GM23338 (cell line): ENCODE data around the gene GPHA2.

Experiments
- CREB1 ChIP-seq: fragments of 250-450 bp; sonication (Bioruptor Pico); IDR thresholded peaks from 2 replicates; pipeline ENCODE4 v1.5.0; 2020; ENCODE audit warnings: low read depth, mild to moderate bottlenecking, moderate library complexity
- CTCF ChIP-seq, 2 experiments: fragments of 200-600 bp in 1 of 2; sonication (generic) in 1 of 2; conservative IDR thresholded peaks; 2 replicates each; pipeline versions ENCODE4 v1.5.1 to v1.6.1; 2016 to 2017; ENCODE audit warnings: antibody characterized with exemption in 2 of 2, low read depth in 2 of 2, mild to moderate bottlenecking in 2 of 2, moderate library complexity in 1 of 2
- ETS1 ChIP-seq: IDR thresholded peaks from 2 replicates; pipeline ENCODE4 v1.6.1; 2016; ENCODE audit warnings: antibody characterized with exemption
- EZH2 ChIP-seq: fragments of 200-600 bp; sonication (generic); IDR thresholded peaks from one replicate; pipeline ENCODE4 v1.8.0; 2017; ENCODE audit warnings: antibody characterized with exemption, mild to moderate bottlenecking, low read depth; ENCODE audit not compliant: unreplicated experiment
- EZH2phosphoT487 ChIP-seq: fragments of 200-600 bp; sonication (generic); IDR thresholded peaks from one replicate; pipeline ENCODE4 v1.8.1; 2018; ENCODE audit warnings: antibody characterized with exemption; ENCODE audit not compliant: unreplicated experiment
- JUNB ChIP-seq: IDR thresholded peaks from one replicate; pipeline ENCODE4 v1.6.1; 2016; ENCODE audit warnings: antibody characterized with exemption; ENCODE audit not compliant: unreplicated experiment
- NANOG ChIP-seq: IDR thresholded peaks from 2 replicates; pipeline ENCODE4 v1.6.1; 2016; ENCODE audit warnings: antibody characterized with exemption, borderline replicate concordance
- POLR2AphosphoS5 ChIP-seq: IDR thresholded peaks from 2 replicates; pipeline ENCODE4 v1.6.1; 2016; ENCODE audit warnings: antibody characterized with exemption, low read depth
- REST ChIP-seq: IDR thresholded peaks from one replicate; pipeline ENCODE4 v1.6.1; 2018; ENCODE audit warnings: antibody characterized with exemption; ENCODE audit not compliant: unreplicated experiment
- STAT1 ChIP-seq: IDR thresholded peaks from one replicate; pipeline ENCODE4 v1.6.1; 2016; ENCODE audit warnings: antibody characterized with exemption; ENCODE audit not compliant: unreplicated experiment
- ZNF114 ChIP-seq: fragments of 250-450 bp; sonication (Bioruptor Pico); IDR thresholded peaks from 2 replicates; pipeline ENCODE4 v1.5.0; 2020; ENCODE audit warnings: mild to moderate bottlenecking, moderate library complexity
- ZNF331 ChIP-seq: fragments of 250-450 bp; sonication (Bioruptor Pico); IDR thresholded peaks from 2 replicates; pipeline ENCODE4 v1.5.0; 2020; ENCODE audit warnings: low read depth, mild to moderate bottlenecking, moderate library complexity
- ZNF462 ChIP-seq: fragments of 250-450 bp; sonication (Bioruptor Pico); IDR thresholded peaks from 2 replicates; pipeline ENCODE4 v1.5.0; 2020; ENCODE audit warnings: mild to moderate bottlenecking, moderate library complexity

DNA sequence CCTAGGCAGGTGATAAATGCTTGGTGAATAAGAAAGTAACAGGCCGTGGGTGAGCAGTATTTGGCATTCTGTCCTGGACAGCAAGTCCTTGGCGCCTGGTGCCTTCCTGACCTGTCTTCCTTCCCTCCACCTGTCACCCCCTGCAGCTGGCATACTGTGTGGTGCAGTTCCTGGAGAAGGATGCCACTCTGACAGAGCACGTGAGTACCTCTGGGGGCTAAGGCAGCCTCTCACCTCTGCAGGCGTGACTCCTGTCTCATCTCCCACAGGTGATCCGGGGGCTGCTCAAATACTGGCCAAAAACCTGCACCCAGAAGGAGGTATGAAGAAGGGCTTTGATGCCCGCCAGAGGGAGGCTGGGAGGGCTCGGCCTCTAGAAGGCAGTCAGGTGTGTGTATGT is 4.4 kb downstream of the GPHA2 start:
- no peak for TF ChIP-seq EZH2phosphoT487
- TF ChIP-seq CTCF (conservative IDR thresholded peaks at IDR 0.05; ENCODE audit: low read depth in 2 of 2): no peak
- TF ChIP-seq EZH2: no peak
- no peak for TF ChIP-seq JUNB
- no peak for TF ChIP-seq POLR2AphosphoS5
- no peak for TF ChIP-seq CREB1 (CRISPR knock-in tag)
- no peak for TF ChIP-seq REST
- no peak for TF ChIP-seq ZNF331
- no peak for TF ChIP-seq NANOG
- TF ChIP-seq STAT1: no peak
- no peak for TF ChIP-seq ETS1
- TF ChIP-seq ZNF114 (CRISPR knock-in tag): no peak
- no peak for TF ChIP-seq ZNF462 (CRISPR knock-in tag)
